GM18507 (cell line): ENCODE results near the gene EYA4.

Source experiments
- DNase-seq: peaks from one replicate; pipeline ENCODE4 v3.0.0; 2011; ENCODE audit warnings: low read depth; ENCODE audit not compliant: insufficient read length; ENCODE audit errors: extremely low spot score
- FAIRE-seq: peaks from 2 replicates; lab custom pipeline; 2011; peaks lifted over from hg19 to GRCh38; lab: Jason Lieb, UNC

The EYA4 gene

GRCh38 chr6:133241901-133242636, 912 bp downstream of the EYA4 start:
- DNase-seq (no peak), FAIRE-seq (no peak)

GRCh38 chr6:133242637-133243585, 1.8 kb downstream of the EYA4 start:
- no peak for DNase-seq
- no peak for FAIRE-seq

DNA sequence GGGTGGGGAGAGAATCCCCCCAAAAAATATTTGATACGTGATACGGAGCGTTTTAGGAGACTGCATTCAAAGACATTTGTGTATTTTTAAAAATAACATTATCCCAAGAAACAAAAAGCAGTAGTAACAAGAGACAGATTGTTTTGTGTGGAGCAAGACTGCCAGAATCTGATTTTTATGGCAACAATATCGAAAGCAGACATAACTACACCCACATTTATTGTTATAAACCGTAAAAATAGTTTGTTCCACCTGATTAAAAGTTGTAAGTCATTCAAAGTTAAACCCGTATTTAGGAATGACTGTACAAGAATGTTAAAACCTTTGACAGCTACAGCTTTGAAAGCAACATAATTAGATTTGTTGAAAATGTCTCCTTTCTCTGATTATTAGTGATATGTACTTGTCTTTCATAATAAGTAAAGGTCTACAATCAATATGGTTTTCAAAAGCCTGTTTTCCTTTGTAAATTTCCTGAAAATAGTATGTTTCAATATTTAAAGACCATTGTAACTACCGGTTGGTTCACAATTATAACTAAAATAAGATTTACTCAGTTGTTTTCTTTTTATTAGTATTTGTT, 2.7 kb downstream of the EYA4 start:
- DNase-seq (no peak), FAIRE-seq (no peak)

- DNase-seq (no peak), FAIRE-seq (no peak)
Measured at GRCh38 chr6:133244519-133244918, 3.4 kb downstream of the EYA4 start.

GRCh38 chr6:133245007-133245406, 3.9 kb downstream of the EYA4 start:
- FAIRE-seq: no peak
- DNase-seq: no peak

- no peak for FAIRE-seq
- no peak for DNase-seq
Measured at GRCh38 chr6:133245422-133245903, 4.3 kb downstream of the EYA4 start.

- FAIRE-seq: no peak
- no peak for DNase-seq
Measured at GRCh38 chr6:133247581-133247980, 6.4 kb downstream of the EYA4 start.

GRCh38 chr6:133248241-133249001, 7.3 kb downstream of the EYA4 start:
- DNase-seq: no peak
- peak; percentile 24 for FAIRE-seq

GRCh38 chr6:133251688-133252087, 10.5 kb downstream of the EYA4 start:
- DNase-seq: no peak
- FAIRE-seq: no peak

DNA sequence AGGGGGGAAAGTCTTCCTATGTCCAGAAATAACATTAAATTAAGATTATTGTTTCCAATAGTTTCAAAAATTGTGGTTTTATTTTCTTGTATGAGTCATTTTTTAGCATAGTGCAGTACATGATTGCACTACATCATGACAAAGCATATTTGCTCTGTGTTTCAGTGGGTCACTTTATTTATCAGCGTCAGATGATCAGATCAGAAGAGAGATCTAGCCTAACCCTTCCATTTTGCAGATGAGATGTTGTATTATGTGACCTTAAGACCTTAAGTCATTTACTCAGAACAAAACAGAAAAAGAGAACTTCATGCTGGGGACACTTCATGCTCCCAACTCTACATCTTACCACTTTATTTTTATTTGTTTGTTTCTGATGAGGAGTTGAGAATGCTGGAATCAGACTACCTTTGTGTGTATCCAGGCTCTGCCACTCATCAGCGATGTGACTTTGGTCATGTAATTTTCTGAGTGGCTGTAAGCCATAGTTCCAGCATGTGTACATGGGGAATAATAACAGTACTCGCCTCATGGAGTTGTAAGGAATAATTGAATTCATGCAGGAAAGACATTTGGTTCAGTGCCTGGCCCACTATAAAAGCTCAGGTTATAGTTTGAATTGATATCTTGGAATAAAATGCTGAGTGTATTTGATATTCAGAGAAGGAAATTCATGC, 13.5 kb downstream of the EYA4 start:
- no peak for FAIRE-seq
- DNase-seq: no peak

DNA sequence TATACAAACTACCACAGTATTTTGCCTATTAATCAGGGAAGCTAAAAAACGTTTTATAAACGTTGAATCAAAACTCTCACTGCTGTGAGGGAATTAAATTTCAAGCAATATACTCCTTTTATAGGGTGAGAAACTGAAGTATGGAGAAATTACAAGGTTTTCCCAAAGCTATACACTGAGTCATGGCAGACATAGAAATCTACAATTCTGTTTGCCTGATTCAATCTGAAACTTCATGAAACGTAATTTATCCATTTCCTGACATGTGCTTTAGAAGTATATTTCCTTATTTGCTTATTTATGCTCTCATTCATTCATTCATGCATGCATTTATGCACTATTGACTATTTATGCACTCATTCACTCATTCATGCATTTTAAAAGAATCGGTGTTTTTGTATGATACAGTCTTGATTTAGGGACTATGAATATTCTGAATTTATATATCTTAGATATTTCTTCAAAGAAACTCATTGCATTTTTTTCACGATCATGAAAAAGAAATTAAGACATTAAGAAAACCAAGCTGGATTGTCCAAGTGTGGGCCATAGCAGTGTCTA, 16.5 kb downstream of the EYA4 start:
- no peak for FAIRE-seq
- DNase-seq: no peak

GRCh38 chr6:133259561-133259960, 18.4 kb downstream of the EYA4 start:
- FAIRE-seq (no peak), DNase-seq (no peak)

DNA sequence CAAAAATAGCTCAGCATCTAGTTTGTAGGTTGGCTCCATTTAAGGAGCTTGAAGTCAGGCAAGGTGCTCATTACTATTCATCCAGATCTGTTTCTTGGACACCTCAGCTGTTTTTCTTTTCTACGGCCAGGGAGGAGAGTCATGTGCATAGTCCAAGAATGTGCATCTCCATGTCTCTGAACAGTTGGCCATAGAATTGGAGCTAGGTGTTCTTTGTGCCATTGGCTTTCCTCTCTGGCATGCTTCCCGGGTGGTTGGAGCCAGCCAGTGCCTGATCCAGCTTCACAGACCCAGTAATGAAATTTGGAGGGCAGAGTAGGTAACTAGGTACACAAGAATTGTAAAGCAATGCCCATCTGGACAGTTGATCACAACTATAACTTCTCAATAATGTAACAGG, 21.6 kb downstream of the EYA4 start:
- FAIRE-seq: no peak
- no peak for DNase-seq

- DNase-seq: no peak
- FAIRE-seq: no peak
Measured at GRCh38 chr6:133265066-133265465, 23.9 kb downstream of the EYA4 start.

DNA sequence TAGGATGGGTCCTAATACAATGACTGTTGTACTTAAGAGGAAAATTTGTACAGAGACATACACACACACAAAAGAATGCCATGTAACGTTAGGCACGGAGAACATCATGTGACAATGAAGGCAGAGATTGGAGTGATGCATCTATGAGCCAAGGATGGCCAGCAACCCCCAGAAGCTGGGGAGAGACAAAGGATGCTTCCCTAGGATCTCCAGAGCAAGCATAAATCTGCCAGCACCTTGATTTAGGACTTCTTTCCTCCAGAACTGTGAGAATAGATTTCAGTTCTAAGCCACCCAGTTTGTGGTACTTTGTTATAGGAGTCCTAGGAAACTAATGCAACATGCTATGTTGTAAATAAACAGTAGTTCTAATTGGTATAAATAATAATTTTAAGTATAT, 25.0 kb downstream of the EYA4 start:
- DNase-seq (no peak), FAIRE-seq (no peak)

- FAIRE-seq (no peak), DNase-seq (no peak)
Measured at GRCh38 chr6:133268621-133269020, 27.5 kb downstream of the EYA4 start.

DNA sequence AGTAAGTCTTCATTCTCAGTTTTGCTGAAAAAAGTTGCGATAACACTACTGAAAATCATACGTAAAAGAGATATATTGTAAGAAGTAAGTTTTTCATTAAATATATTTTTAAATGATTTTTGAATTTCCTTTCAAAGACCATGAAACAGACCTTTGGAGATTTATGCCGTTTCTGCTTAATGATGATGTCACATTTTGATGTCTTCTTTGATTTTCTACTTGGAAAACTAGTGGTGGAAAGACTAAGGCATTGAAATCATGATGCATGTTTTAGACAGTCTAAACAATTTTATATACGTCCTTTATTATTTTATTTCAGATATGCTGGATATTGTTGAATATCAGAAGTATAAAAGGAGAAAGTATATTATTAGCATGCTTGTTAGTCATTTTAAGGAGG, 33.7 kb downstream of the EYA4 start:
- DNase-seq (no peak), FAIRE-seq (no peak)

- DNase-seq (no peak), FAIRE-seq (no peak)
Measured at GRCh38 chr6:133275213-133275612, 34.1 kb downstream of the EYA4 start.
